Urinary bladder (tissue), 4 donors: Measurements from ENCODE around the gene L3MBTL1. TPM values are rescaled to one million over a fixed set of nuclear protein-coding genes. Genes with fewer than 3 reads are reported as not detected.

Experiments
- DNase-seq: peaks from one replicate; pipeline ENCODE4 v3.0.0-alpha.2; 2015; ENCODE audit errors: extremely low spot score
- H3K27ac ChIP-seq: one replicate; pipeline ENCODE4 v1.5.1; 2013; ENCODE audit warnings: low read depth, mild to moderate bottlenecking, moderate library complexity
- H3K36me3 ChIP-seq: one replicate; pipeline ENCODE4 v1.6.1; 2013; ENCODE audit warnings: mild to moderate bottlenecking, moderate library complexity; ENCODE audit not compliant: insufficient read depth
- H3K4me1 ChIP-seq: one replicate; pipeline ENCODE4 v1.6.1; 2013; ENCODE audit warnings: mild to moderate bottlenecking, moderate library complexity; ENCODE audit not compliant: insufficient read depth
- H3K4me3 ChIP-seq: one replicate; pipeline ENCODE4 v1.5.1; 2013; ENCODE audit warnings: low read depth, low read length
- WGBS: extraction: QIAGEN DNeasy Blood & Tissue Kit; methylation state at CpG from one replicate; pipeline ENCODE4 v1.1.7; 2013; 5-methylcytosine and 5-hydroxymethylcytosine counted together
- polyA plus RNA-seq: library from polyadenylated mRNA; stranded (reverse); fragments of 200-250 nt; gene quantifications from one replicate; pipeline ENCODE4 v1.2.3, GENCODE V29; 2013
- total RNA-seq: library from RNA; depleted of rRNA; stranded (reverse); fragments of >200 nt; gene quantifications from one replicate; pipeline ENCODE4 v1.2.3, GENCODE V29; 2014
- donor health status: healthy with polysubstance abuse.
- donor health status: healthy.

The L3MBTL1 gene
- total and polyA plus RNA-seq, 2 donors: 5.6 to 14.5 TPM

DNA sequence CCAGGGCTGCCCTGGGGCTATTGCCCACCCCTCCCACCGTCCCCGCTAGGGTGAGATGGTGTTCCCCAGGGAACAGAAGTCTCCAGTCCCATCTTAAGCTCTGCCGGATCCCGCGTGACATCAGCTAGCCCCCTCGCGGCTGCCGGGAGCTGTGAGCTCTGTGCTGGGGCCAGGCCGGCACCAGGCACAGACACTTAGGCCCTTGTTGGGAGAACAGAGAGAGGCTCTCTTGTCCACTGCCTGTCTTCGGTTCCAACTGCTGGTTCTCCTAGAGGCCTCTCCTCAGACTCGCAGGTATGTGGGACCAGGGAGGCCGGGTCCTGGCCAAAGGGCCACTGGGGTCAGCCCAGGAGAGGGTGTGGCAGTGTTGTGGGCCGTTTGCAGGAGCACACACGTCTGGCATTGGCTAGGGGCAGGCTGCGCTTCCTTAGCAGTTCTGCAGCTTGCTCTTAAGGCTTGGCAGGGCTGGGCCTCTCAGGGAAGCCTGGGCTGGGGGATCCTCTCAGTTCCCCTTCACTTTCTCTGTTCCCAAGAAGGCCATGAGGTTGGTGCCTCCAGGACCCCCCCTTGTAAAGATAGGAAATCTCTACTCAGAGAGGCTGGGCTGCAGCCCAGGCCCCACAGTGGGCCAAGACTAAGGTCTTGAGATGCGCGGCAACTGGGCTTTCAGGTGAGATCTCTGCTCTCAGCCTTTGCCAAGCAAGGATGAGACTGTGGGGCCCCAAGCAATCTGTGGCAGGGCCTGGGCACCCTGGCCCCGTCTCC is 57.7 kb downstream of the L3MBTL1 start:
- H3K36me3 ChIP-seq: no peaks in the 10 kb centered on the region
- no peak for DNase-seq
- H3K27ac ChIP-seq: no peak overlapping the region
- WGBS: 71% methylated on average over 18 of the region's 18 CpGs
- no peaks in the 10 kb centered on the region for H3K4me1 ChIP-seq
- no peak overlapping the region for H3K4me3 ChIP-seq

- WGBS: 92% methylated on average over 4 of the region's 4 CpGs
- no peaks in the 10 kb centered on the region for H3K4me1 ChIP-seq
- no peak for DNase-seq
- H3K4me3 ChIP-seq: no peak overlapping the region
- no peaks in the 10 kb centered on the region for H3K36me3 ChIP-seq
- H3K27ac ChIP-seq: no peak overlapping the region
Observed at GRCh38 chr20:43565758-43566104, 58.2 kb downstream of the L3MBTL1 start.

- Histone ChIP-seq H3K27ac (no peak overlapping the region), H3K4me3 (no peak overlapping the region), H3K36me3 (no peaks in the 10 kb centered on the region), H3K4me1 (no peaks in the 10 kb centered on the region)
- DNase-seq: no peak
- 92% methylated on average over 9 of the region's 9 CpGs for WGBS
Observed at GRCh38 chr20:43567477-43567876, 60.0 kb downstream of the L3MBTL1 start.

DNA sequence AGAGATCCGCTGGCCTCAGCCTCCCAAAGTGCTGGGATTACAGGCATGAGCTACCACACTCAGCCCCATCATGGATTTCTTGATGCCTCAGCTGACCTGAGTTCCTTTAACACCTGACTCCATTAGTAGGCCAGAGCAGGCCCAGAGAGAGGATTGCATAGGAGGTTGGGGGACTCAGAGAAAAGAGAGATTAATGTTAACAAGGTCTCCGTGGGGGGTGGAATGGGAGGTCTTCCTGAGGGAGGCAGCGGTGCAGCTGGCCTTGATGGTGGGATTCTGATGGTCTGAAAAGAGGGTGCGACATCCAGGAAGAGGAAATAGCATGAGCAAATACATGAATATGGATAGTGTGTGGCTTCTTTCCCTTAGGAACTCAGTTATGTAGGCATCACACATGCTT is 61.2 kb downstream of the L3MBTL1 start:
- H3K4me3 ChIP-seq: no peak overlapping the region
- 88% methylated on average over 4 of the region's 4 CpGs for WGBS
- H3K4me1 ChIP-seq: no peaks in the 10 kb centered on the region
- DNase-seq: no peak
- H3K27ac ChIP-seq: no peak overlapping the region
- H3K36me3 ChIP-seq: no peaks in the 10 kb centered on the region

- no peaks in the 10 kb centered on the region for H3K4me1 ChIP-seq
- H3K4me3 ChIP-seq: no peak overlapping the region
- no peak overlapping the region for H3K27ac ChIP-seq
- 90% methylated on average over 10 of the region's 10 CpGs for WGBS
- H3K36me3 ChIP-seq: no peaks in the 10 kb centered on the region
- no peak for DNase-seq
Observed at GRCh38 chr20:43569282-43569681, 61.8 kb downstream of the L3MBTL1 start.

- Histone ChIP-seq H3K4me3 (no peak overlapping the region), H3K4me1 (no peaks in the 10 kb centered on the region), H3K36me3 (no peaks in the 10 kb centered on the region), H3K27ac (no peak overlapping the region)
- 91% methylated on average over 10 of the region's 10 CpGs for WGBS
- no peak for DNase-seq
Observed at GRCh38 chr20:43570496-43570895, 63.0 kb downstream of the L3MBTL1 start.

GRCh38 chr20:43571310-43571709 is 63.8 kb downstream of the L3MBTL1 start:
- 92% methylated on average over 3 of the region's 3 CpGs for WGBS
- H3K36me3 ChIP-seq: no peaks in the 10 kb centered on the region
- no peaks in the 10 kb centered on the region for H3K4me1 ChIP-seq
- DNase-seq: no peak
- no peak overlapping the region for H3K4me3 ChIP-seq
- no peak overlapping the region for H3K27ac ChIP-seq

- H3K27ac ChIP-seq: no peak overlapping the region
- no peaks in the 10 kb centered on the region for H3K4me1 ChIP-seq
- 89% methylated on average over 6 of the region's 6 CpGs for WGBS
- H3K36me3 ChIP-seq: no peaks in the 10 kb centered on the region
- no peak overlapping the region for H3K4me3 ChIP-seq
- no peak for DNase-seq
Observed at GRCh38 chr20:43571771-43572170, 64.3 kb downstream of the L3MBTL1 start.

DNA sequence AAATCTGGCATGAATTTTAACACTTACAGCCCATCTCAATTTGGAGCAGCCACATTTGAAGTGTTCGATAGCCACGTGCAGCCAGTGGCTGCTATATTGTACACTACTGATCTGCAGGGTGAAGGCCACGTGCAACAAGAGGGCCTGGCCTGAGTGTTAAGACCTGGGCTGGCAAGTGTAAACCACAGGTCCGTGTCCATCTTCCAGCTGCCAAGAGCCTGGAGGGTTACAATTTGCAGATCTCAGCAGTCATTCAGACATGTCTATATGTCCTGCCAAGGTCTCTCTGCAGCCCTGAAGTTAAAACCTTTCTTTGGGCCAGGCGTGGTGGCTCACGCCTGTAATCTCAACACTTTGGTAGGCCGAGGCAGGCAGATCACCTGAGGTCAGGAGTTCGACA is 65.4 kb downstream of the L3MBTL1 start:
- H3K27ac ChIP-seq: no peak overlapping the region
- H3K4me3 ChIP-seq: no peak overlapping the region
- H3K36me3 ChIP-seq: no peaks in the 10 kb centered on the region
- H3K4me1 ChIP-seq: no peaks in the 10 kb centered on the region
- WGBS: 91% methylated on average over 8 of the region's 8 CpGs
- DNase-seq: no peak

GRCh38 chr20:43576108-43576507 is 68.6 kb downstream of the L3MBTL1 start:
- Histone ChIP-seq H3K4me3 (no peak overlapping the region), H3K4me1 (no peaks in the 10 kb centered on the region), H3K36me3 (no peaks in the 10 kb centered on the region), H3K27ac (no peak overlapping the region)
- no peak for DNase-seq
- 71% methylated on average over 10 of the region's 10 CpGs for WGBS

DNA sequence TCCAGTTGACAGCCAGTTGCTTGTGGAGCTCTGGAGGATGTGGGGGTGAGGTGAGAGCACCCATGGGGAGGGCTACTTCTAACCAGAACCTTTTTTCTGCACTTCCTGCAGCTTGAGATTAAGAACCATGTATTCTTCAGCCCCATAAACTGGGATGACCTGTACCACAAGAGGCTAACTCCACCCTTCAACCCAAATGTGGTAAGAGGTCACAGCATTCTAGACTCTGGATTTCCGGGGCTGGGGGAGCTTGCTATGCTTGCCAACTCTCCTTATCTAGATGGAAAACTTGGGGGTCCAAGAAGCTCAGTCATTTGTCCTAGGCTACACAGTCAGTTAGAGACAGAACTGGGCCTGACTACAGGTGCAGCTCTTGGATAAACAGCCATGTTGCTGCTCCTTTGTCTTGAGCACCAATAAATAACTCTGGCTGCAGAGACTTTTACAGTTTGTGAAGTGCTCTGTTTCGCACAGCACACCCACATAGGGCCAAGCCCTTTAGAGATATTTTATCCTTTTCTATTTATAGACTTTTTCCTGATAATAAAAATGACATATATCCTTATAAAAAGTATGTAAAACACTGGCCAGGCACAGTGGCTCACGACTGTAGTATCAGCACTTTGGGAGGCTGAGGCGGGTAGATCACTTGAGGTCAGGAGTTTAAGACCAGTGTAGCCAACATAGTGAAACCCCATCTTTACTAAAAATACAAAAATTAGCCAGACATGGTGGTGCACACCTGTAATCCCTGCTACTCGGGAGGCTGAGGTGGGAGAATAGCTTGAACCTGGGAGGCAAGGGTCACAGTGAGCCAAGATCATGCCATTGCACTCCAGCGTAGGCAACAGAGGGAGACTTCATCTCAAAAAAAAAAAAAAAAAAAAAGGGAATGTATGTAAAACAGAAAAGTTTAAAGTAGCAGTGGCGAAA is 72.6 kb downstream of the L3MBTL1 start:
- 50% methylated on average over 7 of the region's 7 CpGs for WGBS
- Histone ChIP-seq H3K4me3 (no peak overlapping the region), H3K36me3 (no peaks in the 10 kb centered on the region), H3K4me1 (no peaks in the 10 kb centered on the region), H3K27ac (no peak overlapping the region)
- no peak for DNase-seq

GRCh38 chr20:43583133-43583864 is 75.8 kb downstream of the L3MBTL1 start:
- Histone ChIP-seq H3K4me1 (no peaks in the 10 kb centered on the region), H3K27ac (no peak overlapping the region), H3K4me3 (no peak overlapping the region), H3K36me3 (no peaks in the 10 kb centered on the region)
- DNase-seq: no peak
- WGBS: 81% methylated on average over 7 of the region's 7 CpGs

DNA sequence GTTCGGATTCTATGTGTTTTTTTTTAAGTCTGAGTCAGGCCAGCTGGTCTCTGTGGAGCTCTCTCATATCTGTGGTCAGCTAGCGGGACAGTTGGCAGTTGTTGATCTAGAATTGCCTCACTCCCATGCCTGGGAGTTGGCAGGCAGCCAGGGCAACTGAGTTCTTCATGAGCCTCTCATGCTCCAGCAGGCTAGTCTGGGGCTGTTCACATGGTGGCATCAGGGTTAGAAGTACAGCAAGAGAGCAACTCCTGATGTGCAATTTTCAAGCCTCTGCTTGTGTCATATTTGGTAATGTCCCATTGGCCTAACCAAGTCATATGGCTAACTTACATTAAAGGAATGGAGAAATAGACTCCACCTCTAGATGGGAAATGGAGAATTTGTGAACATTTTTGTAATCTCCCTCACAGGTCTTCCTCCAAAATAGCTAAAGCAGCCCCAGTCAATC is 76.5 kb downstream of the L3MBTL1 start:
- DNase-seq: no peak
- H3K27ac ChIP-seq: no peak overlapping the region
- H3K4me3 ChIP-seq: no peak overlapping the region
- H3K36me3 ChIP-seq: no peaks in the 10 kb centered on the region
- WGBS: 31% methylated on average over 2 of the region's 2 CpGs
- no peaks in the 10 kb centered on the region for H3K4me1 ChIP-seq
